Neural cell (in vitro differentiated cells): ENCODE measurements around the gene SLC7A1. TPM values are rescaled to one million over a fixed set of nuclear protein-coding genes. Genes with fewer than 3 reads are reported as not detected.
A peak's percentile ranks its signal among the peaks of the same experiment; 100 is the strongest.

Source experiments
- H2AFZ ChIP-seq: fragments of 200-600, 300-800 bp; sonication (generic), shearing (Covaris generic); 2 replicates; pipeline ENCODE4 v1.6.0; 2014; ENCODE audit warnings: low read depth, mild to moderate bottlenecking, antibody characterized with exemption, low read length, moderate library complexity
- H3F3A ChIP-seq: fragments of 200-600 bp; shearing (Covaris generic); 2 replicates; pipeline ENCODE4 v1.6.1; 2016; ENCODE audit warnings: mild to moderate bottlenecking, moderate library complexity, mixed read lengths, antibody characterized with exemption, low read length; ENCODE audit not compliant: insufficient read depth, poor library complexity, severe bottlenecking
- H3K27ac ChIP-seq: fragments of 200-600, 300-800 bp; sonication (generic), shearing (Covaris generic); 2 replicates; pipeline ENCODE4 v1.5.1; 2014; ENCODE audit warnings: mild to moderate bottlenecking, low read length, moderate library complexity
- H3K27me3 ChIP-seq: fragments of 300-800, 200-600 bp; sonication (generic), shearing (Covaris generic); 2 replicates; pipeline ENCODE4 v1.6.0; 2014; ENCODE audit warnings: mild to moderate bottlenecking, low read depth, low read length, moderate library complexity; ENCODE audit not compliant: insufficient read depth
- H3K36me3 ChIP-seq: fragments of 300-800, 200-600 bp; sonication (generic), shearing (Covaris generic); 2 replicates; pipeline ENCODE4 v1.5.1; 2014; ENCODE audit warnings: mild to moderate bottlenecking, antibody characterized with exemption, low read length, moderate library complexity; ENCODE audit not compliant: insufficient read depth
- H3K4me2 ChIP-seq: fragments of 300-800, 200-600 bp; sonication (generic), shearing (Covaris generic); 2 replicates; pipeline ENCODE4 v1.6.0; 2014; ENCODE audit warnings: mild to moderate bottlenecking, low read length
- H3K4me3 ChIP-seq: fragments of 300-800, 200-600 bp; sonication (generic), shearing (Covaris generic); 2 replicates; pipeline ENCODE4 v1.5.1; 2014; ENCODE audit warnings: mild to moderate bottlenecking, low read length, moderate library complexity
- H3K79me2 ChIP-seq: fragments of 200-600 bp; shearing (Covaris generic); replicated peaks from 2 replicates; pipeline ENCODE4 v1.6.0; 2014; ENCODE audit warnings: mild to moderate bottlenecking, low read length, moderate library complexity; ENCODE audit not compliant: insufficient read depth
- H3K9ac ChIP-seq: fragments of 300-800, 200-600 bp; sonication (generic), shearing (Covaris generic); 2 replicates; pipeline ENCODE4 v1.6.1; 2016; ENCODE audit warnings: mild to moderate bottlenecking, low read length, mixed read lengths
- H3K9me2 ChIP-seq: fragments of 200-600 bp; shearing (Covaris generic); 2 replicates; pipeline ENCODE4 v1.6.1; 2016; ENCODE audit warnings: mild to moderate bottlenecking, low read length, mixed read lengths; ENCODE audit not compliant: insufficient read depth
- H3K9me3 ChIP-seq: fragments of 200-600, 300-800 bp; sonication (generic), shearing (Covaris generic); 2 replicates; pipeline ENCODE4 v1.6.1; 2016; ENCODE audit warnings: mild to moderate bottlenecking, mixed run types, low read length, moderate library complexity, mixed read lengths
- H4K20me1 ChIP-seq: fragments of 200-600 bp; shearing (Covaris generic); 2 replicates; pipeline ENCODE4 v1.6.1; 2016; ENCODE audit warnings: mild to moderate bottlenecking, mixed run types; ENCODE audit not compliant: insufficient read depth
- CTCF ChIP-seq: fragments of 450-650 bp; IDR thresholded peaks from 2 replicates; pipeline ENCODE4 v1.5.1; 2014; ENCODE audit warnings: antibody characterized with exemption, mild to moderate bottlenecking, moderate library complexity; ENCODE audit not compliant: poor library complexity, severe bottlenecking
- EP300 ChIP-seq: fragments of 450-650 bp; conservative IDR thresholded peaks from 2 replicates; pipeline ENCODE4 v1.6.1; 2014; ENCODE audit warnings: antibody characterized with exemption, mild to moderate bottlenecking, moderate library complexity; ENCODE audit not compliant: poor library complexity, severe bottlenecking
- EZH2 ChIP-seq: fragments of 200-600, 300-800 bp; shearing (Covaris generic), sonication (generic); IDR thresholded peaks from 2 replicates; pipeline ENCODE4 v1.6.1; 2014; ENCODE audit warnings: antibody characterized with exemption, low read length, borderline replicate concordance, mild to moderate bottlenecking; ENCODE audit not compliant: insufficient read depth, poor library complexity, severe bottlenecking
- MXI1 ChIP-seq: fragments of 450-650 bp; conservative IDR thresholded peaks from 2 replicates; pipeline ENCODE4 v1.6.1; 2014; ENCODE audit warnings: antibody characterized with exemption, mild to moderate bottlenecking; ENCODE audit not compliant: poor library complexity, severe bottlenecking
- POLR2AphosphoS5 ChIP-seq: IDR thresholded peaks from 2 replicates; pipeline ENCODE4 v1.6.1; 2012
- RAD21 ChIP-seq: fragments of 450-650 bp; conservative IDR thresholded peaks from 2 replicates; pipeline ENCODE4 v1.6.1; 2014; ENCODE audit warnings: antibody characterized with exemption, mild to moderate bottlenecking, moderate library complexity
- SMC3 ChIP-seq: fragments of 450-650 bp; conservative IDR thresholded peaks from 2 replicates; pipeline ENCODE4 v1.6.1; 2014; ENCODE audit warnings: antibody characterized with exemption, mild to moderate bottlenecking, moderate library complexity; ENCODE audit not compliant: poor library complexity
- TAF1 ChIP-seq: IDR thresholded peaks from 2 replicates; pipeline ENCODE4 v1.6.1; 2012; ENCODE audit warnings: low read depth
- polyA plus RNA-seq: library from polyadenylated mRNA; depleted of rRNA; stranded (reverse); fragments of >200 nt; gene quantifications from 2 replicates; pipeline ENCODE4 v1.2.3, GENCODE V29; 2014
- TF ChIP-seq, protein P1 (sequence below): IDR thresholded peaks from 2 replicates; pipeline ENCODE4 v1.6.1; 2012; ENCODE audit warnings: borderline replicate concordance

The SLC7A1 gene
- polyA plus RNA-seq, 1 donor from 2014 or later = 2.6 TPM

DNA sequence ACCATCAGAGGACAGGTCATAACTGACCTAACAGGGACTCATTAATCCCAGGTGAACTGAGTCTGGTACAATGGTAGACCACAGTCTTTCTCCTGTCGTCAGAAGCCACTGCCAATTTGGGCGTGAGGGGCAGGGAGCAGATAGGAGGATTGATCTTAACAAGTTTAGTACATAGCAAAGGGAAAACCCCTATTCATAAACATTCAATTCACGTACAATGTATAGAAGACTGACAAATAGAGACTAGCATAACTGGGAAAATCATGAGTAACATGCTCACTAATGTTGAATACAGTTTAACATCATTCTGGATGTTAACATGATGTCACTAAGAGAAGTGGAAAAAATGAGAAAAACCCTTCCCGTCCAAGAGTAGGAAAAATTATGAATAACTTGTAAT, 54.1 kb downstream of the SLC7A1 start:
- H3K9ac ChIP-seq = no peak overlapping the region
- no peak overlapping the region for H2AFZ ChIP-seq
- H3F3A ChIP-seq = no peaks in the 10 kb centered on the region
- no peak overlapping the region for H3K4me3 ChIP-seq
- H3K27me3 ChIP-seq = no peaks in the 10 kb centered on the region
- H3K27ac ChIP-seq = no peak overlapping the region
- no peak for TF ChIP-seq MXI1
- no peak for TF ChIP-seq POLR2AphosphoS5
- no peak for TF ChIP-seq CTCF
- no peak for TF ChIP-seq EP300
- TF ChIP-seq TAF1 = no peak
- no peak for TF ChIP-seq SMC3
- no peak for TF ChIP-seq EZH2
- no peak for TF ChIP-seq RAD21
- TF ChIP-seq, protein P1, sequence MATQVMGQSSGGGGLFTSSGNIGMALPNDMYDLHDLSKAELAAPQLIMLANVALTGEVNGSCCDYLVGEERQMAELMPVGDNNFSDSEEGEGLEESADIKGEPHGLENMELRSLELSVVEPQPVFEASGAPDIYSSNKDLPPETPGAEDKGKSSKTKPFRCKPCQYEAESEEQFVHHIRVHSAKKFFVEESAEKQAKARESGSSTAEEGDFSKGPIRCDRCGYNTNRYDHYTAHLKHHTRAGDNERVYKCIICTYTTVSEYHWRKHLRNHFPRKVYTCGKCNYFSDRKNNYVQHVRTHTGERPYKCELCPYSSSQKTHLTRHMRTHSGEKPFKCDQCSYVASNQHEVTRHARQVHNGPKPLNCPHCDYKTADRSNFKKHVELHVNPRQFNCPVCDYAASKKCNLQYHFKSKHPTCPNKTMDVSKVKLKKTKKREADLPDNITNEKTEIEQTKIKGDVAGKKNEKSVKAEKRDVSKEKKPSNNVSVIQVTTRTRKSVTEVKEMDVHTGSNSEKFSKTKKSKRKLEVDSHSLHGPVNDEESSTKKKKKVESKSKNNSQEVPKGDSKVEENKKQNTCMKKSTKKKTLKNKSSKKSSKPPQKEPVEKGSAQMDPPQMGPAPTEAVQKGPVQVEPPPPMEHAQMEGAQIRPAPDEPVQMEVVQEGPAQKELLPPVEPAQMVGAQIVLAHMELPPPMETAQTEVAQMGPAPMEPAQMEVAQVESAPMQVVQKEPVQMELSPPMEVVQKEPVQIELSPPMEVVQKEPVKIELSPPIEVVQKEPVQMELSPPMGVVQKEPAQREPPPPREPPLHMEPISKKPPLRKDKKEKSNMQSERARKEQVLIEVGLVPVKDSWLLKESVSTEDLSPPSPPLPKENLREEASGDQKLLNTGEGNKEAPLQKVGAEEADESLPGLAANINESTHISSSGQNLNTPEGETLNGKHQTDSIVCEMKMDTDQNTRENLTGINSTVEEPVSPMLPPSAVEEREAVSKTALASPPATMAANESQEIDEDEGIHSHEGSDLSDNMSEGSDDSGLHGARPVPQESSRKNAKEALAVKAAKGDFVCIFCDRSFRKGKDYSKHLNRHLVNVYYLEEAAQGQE = no peak
- no peaks in the 10 kb centered on the region for H4K20me1 ChIP-seq
- H3K9me3 ChIP-seq = no peaks in the 10 kb centered on the region
- H3K9me2 ChIP-seq = no peaks in the 10 kb centered on the region
- H3K79me2 ChIP-seq = no peaks in the 10 kb centered on the region
- no peak overlapping the region for H3K4me2 ChIP-seq
- H3K36me3 ChIP-seq = no peaks in the 10 kb centered on the region

DNA sequence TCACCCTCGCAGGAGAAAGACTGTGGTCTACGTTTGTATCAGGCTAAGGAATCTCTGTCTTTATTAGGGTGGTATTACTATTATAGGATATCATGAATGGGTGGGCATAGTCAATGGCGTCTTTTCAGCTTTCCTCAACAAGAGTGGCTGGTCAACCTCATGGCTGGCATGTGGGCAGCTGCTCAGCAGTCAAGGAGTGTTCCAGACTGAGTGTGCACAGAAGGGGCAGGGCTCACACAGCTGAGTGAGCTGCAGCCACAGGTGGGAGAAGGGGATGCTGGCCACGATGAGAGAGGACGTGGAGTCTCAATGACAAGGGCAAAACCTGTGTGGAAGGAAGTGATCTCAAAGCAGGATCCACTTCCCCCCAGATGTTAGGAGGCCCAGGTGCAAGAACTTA, 54.7 kb downstream of the SLC7A1 start:
- Histone ChIP-seq H3K27ac (peak overlapping the region; percentile 12), H3K9me3 (no peaks in the 10 kb centered on the region), H3K27me3 (no peaks in the 10 kb centered on the region), H3K36me3 (peaks cover 4% of the 10 kb centered on the region), H3K79me2 (no peaks in the 10 kb centered on the region), H3F3A (no peaks in the 10 kb centered on the region), H3K4me3 (peak overlapping the region; percentile 33), H4K20me1 (no peaks in the 10 kb centered on the region), H2AFZ (no peak overlapping the region), H3K4me2 (no peak overlapping the region), H3K9me2 (no peaks in the 10 kb centered on the region), H3K9ac (no peak overlapping the region)
- TF ChIP-seq RAD21 (no peak), CTCF (no peak), MXI1 (no peak), SMC3 (no peak), TAF1 (no peak), POLR2AphosphoS5 (no peak), EZH2 (no peak), EP300 (no peak)
- TF ChIP-seq, protein P1 = no peak
